IPS-15b (cell line): ENCODE results near the gene GRHL3.
"Not testable (repeated sequence)": the region's sequence is repeated elsewhere in the genome, so short reads cannot be mapped to it uniquely, and the experiment has no call there.

Source experiments
- H3K27me3 ChIP-seq: one replicate; pipeline ENCODE4 v1.6.1; 2013; ENCODE audit warnings: low read length; ENCODE audit not compliant: control insufficient read depth, insufficient read depth
- H3K36me3 ChIP-seq: one replicate; pipeline ENCODE4 v1.6.1; 2013; ENCODE audit warnings: low read length; ENCODE audit not compliant: control insufficient read depth, insufficient read depth
- H3K4me1 ChIP-seq: one replicate; pipeline ENCODE4 v1.6.1; 2013; ENCODE audit warnings: mild to moderate bottlenecking, low read length; ENCODE audit not compliant: control insufficient read depth, insufficient read depth
- H3K4me3 ChIP-seq: one replicate; pipeline ENCODE4 v1.5.1; 2013; ENCODE audit warnings: low read depth, low read length
- H3K9ac ChIP-seq: one replicate; pipeline ENCODE4 v1.6.1; 2013; ENCODE audit warnings: low read depth, mild to moderate bottlenecking, low read length
- H3K9me3 ChIP-seq: one replicate; pipeline ENCODE4 v1.6.1; 2013; ENCODE audit warnings: mild to moderate bottlenecking, low read length; ENCODE audit not compliant: control insufficient read depth, insufficient read depth

GRHL3 gene

DNA sequence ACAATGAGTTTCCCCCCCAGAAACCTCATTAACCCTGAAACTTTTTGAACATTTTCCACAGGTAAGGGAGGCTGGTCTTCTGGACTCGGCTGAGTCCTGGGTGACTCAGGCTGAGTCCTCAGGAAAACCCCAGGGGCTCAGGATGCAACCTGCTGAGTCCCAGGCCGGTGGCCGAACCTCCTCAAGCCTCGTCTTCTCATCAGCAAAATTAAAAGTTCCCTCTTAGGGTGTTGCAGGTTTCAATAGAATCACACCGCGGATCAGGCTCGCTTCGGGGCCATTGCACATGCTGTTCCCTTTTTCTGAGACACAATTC is 35.0 kb upstream of the GRHL3 start:
- Histone ChIP-seq H3K9ac (no peak overlapping the region), H3K4me1 (no peaks in the 10 kb centered on the region), H3K27me3 (no peaks in the 10 kb centered on the region), H3K9me3 (no peaks in the 10 kb centered on the region), H3K36me3 (no peaks in the 10 kb centered on the region), H3K4me3 (no peak overlapping the region)

DNA sequence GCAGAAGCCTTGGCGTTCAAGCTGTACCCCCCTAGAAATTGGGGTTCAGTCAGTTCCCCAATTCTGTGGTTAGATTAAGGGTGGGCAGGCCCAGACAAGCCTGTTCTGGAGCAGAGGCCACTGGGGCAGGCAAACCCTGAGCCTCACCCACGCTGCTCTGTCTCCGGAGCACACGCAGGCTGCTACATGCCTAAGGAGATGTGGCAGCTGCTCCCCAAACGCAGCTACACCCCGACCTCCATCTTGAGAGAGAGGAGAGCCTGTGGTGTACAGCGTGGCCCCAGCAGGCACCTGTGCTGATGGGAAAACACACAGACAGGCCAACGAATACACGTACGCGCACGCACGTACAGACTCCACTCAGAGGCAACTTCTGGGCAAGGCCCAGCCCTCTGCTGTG is 33.9 kb upstream of the GRHL3 start:
- Histone ChIP-seq H3K4me3 (no peak overlapping the region), H3K9me3 (no peaks in the 10 kb centered on the region), H3K9ac (no peak overlapping the region), H3K4me1 (no peaks in the 10 kb centered on the region), H3K27me3 (no peaks in the 10 kb centered on the region), H3K36me3 (no peaks in the 10 kb centered on the region)

GRCh38 chr1:24286246-24287010 is 32.7 kb upstream of the GRHL3 start:
- Histone ChIP-seq H3K27me3 (no peaks in the 10 kb centered on the region), H3K4me1 (no peaks in the 10 kb centered on the region), H3K4me3 (no peak overlapping the region), H3K9me3 (no peaks in the 10 kb centered on the region), H3K36me3 (no peaks in the 10 kb centered on the region), H3K9ac (no peak overlapping the region)

GRCh38 chr1:24287779-24288178 is 31.4 kb upstream of the GRHL3 start:
- not testable (repeated sequence) for H3K4me3 ChIP-seq, H3K9me3 ChIP-seq, H3K9ac ChIP-seq, H3K27me3 ChIP-seq, H3K36me3 ChIP-seq, H3K4me1 ChIP-seq

DNA sequence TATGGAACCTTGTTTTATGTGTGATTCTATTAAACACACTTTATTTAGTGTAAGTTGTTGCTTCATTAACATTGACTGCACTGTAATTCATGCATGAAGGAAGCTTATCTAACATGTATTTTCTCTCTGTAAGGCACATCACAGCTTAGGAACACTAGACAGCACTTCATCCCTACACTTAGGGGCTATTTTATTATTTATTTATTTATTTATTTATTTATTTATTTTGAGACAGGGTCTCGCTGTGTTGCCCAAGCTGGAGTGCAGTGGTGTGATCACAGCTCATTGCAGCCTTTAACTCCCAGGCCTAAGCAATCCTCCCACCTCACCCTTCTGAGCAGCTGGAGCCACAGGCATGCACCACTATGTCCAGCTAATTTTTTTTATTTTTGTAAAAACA is 30.7 kb upstream of the GRHL3 start:
- no peak overlapping the region for H3K9ac ChIP-seq
- no peaks in the 10 kb centered on the region for H3K36me3 ChIP-seq
- no peak overlapping the region for H3K4me3 ChIP-seq
- no peaks in the 10 kb centered on the region for H3K9me3 ChIP-seq
- H3K27me3 ChIP-seq, result no peaks in the 10 kb centered on the region
- H3K4me1 ChIP-seq, result no peaks in the 10 kb centered on the region

DNA sequence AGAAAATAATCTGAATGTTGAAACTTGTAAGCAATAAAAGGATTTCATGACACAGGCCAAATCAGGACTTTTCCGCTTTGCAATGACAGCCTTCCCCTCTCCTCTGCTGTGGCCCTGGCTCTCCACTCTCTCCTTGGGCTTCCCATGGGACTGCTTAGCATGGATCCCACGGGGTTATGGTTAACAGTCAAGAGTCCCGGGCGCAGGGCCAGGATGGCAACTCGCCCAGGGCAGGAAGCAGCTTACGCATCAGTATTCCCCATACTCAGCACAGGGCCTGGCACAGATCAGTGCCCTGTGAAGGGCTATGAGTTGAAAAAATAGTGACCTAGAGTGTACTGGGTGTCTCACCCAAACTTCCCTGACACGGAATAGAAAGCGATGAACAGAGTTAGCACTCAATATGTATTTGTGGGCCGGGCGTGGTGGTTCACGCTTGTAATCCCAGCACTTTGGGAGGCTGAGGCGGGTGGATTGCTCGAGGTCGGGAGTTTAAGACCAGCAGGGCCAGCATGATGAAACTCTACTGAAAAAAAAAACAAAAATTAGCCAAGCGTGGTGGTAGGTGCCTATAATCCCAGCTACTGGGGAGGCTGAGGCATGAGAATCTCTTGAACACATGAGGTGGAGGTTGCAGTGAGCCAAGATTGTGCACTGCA is 29.1 kb upstream of the GRHL3 start:
- no peaks in the 10 kb centered on the region for H3K27me3 ChIP-seq
- no peaks in the 10 kb centered on the region for H3K9me3 ChIP-seq
- no peak overlapping the region for H3K4me3 ChIP-seq
- H3K9ac ChIP-seq, result no peak overlapping the region
- no peaks in the 10 kb centered on the region for H3K36me3 ChIP-seq
- peaks cover 4% of the 10 kb centered on the region for H3K4me1 ChIP-seq

DNA sequence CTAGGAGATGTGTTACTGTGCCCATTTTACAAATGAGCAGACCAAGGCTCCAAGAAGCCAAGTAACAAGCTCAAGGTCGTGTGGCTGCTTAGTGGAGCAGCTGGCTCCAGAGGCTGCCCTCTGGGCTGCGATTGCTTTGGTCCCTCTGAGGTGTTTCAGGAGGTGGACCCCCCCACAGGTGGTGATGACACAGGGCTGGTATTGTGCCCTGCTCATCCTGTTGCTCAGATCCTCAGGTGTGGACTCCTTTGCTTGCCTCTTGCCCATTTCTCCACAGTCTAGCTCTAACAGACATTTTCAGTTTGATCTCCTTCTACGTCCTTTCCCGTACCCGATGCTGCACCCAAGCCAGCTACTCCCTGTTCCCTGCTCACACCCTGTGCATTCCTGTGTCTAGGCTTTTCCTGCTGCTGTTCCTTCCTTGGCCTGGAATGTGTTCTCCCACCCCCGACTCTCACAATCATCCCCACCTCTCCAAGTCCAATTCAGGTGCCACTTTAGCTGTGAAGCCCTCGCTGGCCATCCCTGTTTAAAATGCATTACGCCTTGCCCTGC is 28.1 kb upstream of the GRHL3 start:
- Histone ChIP-seq H3K9ac (no peak overlapping the region), H3K9me3 (no peaks in the 10 kb centered on the region), H3K4me1 (peaks cover 6% of the 10 kb centered on the region), H3K36me3 (no peaks in the 10 kb centered on the region), H3K27me3 (no peaks in the 10 kb centered on the region), H3K4me3 (no peak overlapping the region)

DNA sequence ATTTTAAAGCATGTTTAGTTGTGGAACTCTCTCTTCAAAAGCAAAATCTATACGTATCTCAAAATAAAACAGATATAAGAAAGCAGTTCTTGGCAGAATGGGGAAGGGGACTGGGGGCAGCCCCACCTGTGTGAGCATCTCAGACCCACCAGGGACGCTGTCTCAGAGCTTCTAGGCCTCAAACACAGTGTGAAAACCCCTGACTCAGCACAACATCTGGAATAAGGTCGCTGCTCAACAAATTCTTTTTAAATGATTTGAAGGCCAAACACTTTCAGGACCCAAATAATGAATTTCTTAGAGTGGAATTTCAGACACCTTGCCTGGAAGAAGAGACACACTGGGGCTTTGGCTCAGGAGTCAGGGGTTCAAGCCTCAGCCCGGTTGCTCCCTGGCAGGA is 27.1 kb upstream of the GRHL3 start:
- Histone ChIP-seq H3K4me3 (no peak overlapping the region), H3K4me1 (peaks cover 6% of the 10 kb centered on the region), H3K9me3 (no peaks in the 10 kb centered on the region), H3K36me3 (no peaks in the 10 kb centered on the region), H3K9ac (no peak overlapping the region), H3K27me3 (no peaks in the 10 kb centered on the region)

- Histone ChIP-seq H3K9ac (no peak overlapping the region), H3K4me1 (peaks cover 6% of the 10 kb centered on the region), H3K27me3 (no peaks in the 10 kb centered on the region), H3K4me3 (no peak overlapping the region), H3K9me3 (no peaks in the 10 kb centered on the region), H3K36me3 (no peaks in the 10 kb centered on the region)
Observed at GRCh38 chr1:24292887-24293286, 26.3 kb upstream of the GRHL3 start.

DNA sequence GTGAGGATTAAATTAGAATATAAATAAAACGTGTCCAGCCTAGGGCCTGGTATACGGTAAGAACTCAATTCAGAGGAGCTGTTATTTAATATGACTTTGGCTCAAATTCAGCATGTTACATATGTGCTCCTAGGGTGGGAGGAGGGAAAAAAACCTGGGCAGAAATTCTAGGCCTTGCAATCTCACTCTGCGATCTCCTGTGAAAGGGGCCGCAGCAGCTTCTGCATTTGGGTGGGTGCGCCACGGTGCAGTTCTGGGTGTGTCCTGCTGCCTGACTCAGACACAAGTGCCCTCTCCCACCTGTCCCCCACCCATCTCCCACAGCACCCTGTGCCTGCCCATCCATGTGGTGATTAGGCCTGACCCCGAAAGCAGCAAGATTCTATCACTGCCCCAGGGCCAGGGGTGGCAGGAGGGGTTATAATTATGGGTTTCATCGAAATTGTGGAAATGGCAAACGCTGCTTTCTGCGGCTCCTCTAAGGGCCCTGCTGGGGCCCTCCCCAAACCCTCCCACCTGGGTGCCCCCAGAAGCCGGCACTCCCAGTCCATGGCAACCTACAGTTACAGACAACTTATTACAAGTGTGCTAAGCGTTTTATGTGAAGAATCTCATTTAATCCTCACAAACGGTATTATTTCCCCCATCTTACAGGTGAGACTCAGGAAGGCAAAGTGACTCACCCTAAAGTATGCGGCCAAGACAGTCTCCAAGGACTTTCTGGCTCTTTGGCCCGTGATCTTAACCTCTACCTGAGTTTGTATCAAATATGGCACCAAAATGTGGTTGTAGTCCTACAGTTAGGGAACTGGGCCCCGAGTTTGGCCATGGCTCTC is 25.5 kb upstream of the GRHL3 start:
- Histone ChIP-seq H3K4me3 (no peak overlapping the region), H3K4me1 (peaks cover 6% of the 10 kb centered on the region), H3K27me3 (no peaks in the 10 kb centered on the region), H3K36me3 (no peaks in the 10 kb centered on the region), H3K9ac (no peak overlapping the region), H3K9me3 (no peaks in the 10 kb centered on the region)

DNA sequence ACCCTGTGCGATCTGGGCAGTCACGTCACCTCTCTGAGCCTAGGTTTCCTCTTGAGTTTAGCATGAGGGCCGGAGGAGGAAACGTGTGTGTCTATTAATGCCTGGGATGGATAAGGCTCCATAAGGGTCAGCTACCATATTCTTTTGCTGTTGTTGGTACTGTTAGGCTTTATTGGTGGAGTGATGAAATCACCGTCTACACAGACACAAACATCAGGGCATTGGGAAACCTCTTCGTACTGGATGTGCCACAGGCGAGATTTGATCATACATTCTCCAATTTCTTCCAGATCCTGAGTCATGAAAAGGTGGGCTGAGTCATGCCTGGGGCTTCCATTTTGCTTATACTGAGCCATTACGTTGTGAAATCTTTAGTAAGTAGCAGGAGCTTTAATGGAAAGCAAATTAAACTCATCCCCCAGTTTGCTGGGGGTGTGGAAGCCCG is 24.9 kb upstream of the GRHL3 start:
- Histone ChIP-seq H3K4me3 (no peak overlapping the region), H3K9ac (no peak overlapping the region), H3K27me3 (no peaks in the 10 kb centered on the region), H3K36me3 (no peaks in the 10 kb centered on the region), H3K4me1 (peaks cover 6% of the 10 kb centered on the region), H3K9me3 (no peaks in the 10 kb centered on the region)
